ENCODE results near the gene TMEM74B.
A peak's percentile ranks its signal among the peaks of the same experiment; 100 is the strongest.
"Not testable (repeated sequence)": the region's sequence is repeated elsewhere in the genome, so short reads cannot be mapped to it uniquely, and the experiment has no call there.

Gene TMEM74B

DNA sequence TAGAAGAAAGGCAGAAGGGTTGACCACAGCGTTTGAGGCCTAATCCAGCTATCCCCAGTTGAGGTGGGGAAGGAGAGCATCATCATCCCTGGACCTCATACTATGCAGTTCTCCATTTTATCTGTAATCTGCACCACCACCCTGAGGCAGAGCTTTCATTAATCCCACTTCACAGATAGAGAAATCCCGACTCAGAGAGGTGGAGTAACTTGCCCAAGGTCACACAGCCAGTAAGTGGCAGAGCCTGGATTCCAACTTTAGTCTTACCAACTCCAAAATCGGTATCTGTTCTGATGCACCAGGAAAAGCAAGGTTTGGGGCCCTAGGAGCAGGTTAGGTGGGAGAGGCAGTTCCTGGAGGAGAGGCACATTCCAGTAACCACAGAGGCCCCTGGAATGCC, 6.7 kb downstream of the TMEM74B start:
- no peak for DNase-seq

DNA sequence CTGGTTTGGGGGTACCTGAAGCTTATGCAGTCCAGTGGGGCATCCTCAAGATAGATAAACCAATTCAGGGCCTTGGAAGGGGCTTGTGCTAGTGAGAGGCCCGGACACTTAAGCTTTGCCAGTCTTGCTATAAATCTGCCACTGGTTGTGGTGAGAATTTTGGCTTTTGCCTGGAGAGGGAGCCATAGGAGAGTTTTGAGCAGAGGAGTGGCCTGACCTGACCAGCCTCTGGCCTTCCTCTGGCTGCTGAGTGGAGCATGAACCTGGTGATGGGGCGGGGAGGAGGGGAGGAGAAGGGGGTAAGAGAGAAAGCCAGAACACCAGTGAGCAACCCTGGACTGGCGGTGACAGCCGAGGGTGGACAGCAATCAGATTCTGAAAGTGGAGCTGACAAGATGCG, 7.1 kb downstream of the TMEM74B start:
- no peak for DNase-seq

DNA sequence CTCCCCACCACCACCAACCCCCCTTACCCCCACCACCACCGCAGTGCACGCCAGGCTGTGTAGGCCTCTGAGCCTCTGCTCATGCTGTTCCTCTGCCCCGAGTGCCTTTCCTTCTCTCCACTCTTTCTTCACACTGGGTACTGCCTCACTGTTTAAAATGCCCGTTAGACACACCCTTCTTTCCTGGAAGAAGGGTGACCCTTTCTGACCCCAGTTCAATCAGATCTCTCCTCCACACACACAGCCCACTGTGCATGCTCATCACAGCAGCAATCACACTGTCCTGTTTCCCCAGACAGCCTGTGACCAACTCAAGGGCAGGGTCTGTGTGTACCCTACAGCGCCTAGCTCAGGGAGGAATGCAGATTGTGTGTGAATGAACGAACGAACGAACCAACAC, 10.0 kb downstream of the TMEM74B start:
- no peak for DNase-seq

DNA sequence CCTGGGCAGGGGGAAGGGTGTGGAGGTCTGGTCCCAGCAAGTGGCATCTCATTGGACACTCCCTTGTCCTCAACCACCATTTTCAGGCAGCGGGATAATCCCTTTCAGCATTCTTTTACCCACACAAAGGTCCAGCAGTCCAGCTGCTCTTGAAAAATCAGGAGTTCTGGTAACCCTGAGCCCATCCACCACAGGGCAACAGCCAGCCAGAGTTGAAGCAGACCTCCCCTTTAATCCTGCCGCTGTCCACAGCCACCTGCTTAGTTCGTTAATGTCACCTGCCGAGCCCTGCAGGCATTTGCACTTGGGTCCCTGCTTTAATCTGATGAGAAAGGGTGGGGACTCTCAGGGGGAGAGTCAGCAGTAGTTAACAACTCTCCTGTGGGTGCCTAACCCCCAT, 11.1 kb downstream of the TMEM74B start:
- peak; percentile 23 for DNase-seq

DNA sequence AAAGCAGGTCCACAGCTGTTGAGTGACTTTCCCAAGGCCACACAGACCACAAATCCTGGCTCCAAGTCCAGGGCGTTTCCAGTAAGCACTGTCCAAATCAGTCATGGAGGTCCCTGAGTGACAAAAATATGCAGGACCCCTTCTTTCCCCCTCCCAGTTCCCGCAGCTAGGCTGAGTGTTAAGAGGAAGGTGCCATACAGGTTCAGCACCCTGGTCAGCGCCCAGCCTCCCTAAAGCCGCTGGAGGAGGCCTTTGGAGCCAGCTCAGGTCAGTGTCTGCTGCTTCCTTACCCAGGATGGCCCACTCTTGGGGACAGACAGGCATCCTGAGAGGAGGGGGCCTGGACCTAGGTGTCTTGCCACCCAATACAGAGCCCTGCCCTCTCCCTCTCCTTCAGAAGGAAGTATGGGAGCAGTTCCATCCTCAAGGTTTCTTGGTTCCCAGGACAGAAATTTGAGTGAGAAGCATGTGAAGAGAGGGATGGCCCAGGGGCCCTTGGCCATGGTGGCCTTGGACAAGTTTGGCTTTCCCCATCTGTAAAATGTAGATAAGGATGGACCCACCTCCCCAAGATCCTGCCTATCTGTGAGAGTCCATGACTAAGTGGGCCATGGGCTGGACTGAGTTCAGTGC, 13.2 kb downstream of the TMEM74B start:
- peak; percentile 62 for DNase-seq

DNA sequence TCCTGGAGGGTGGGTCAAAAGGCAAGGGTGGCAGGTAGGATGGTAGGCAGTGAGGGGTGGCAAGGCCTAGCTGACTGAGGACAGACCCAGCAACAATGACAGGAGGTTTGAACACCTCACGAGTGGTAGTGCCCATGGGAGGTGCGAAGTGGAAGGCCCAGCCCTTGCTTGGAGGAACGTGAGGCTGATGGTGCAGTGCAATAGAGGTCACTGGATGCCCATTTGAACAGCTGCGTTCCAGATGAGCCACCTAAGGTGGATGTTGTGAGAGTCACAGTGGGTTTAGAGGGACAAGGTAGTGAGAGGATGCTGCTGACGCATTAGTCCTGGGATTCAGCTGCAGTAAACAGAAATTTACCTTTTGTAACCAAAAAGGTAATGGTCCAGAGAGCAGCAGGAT, 15.6 kb downstream of the TMEM74B start:
- peak; percentile 45 for DNase-seq

DNA sequence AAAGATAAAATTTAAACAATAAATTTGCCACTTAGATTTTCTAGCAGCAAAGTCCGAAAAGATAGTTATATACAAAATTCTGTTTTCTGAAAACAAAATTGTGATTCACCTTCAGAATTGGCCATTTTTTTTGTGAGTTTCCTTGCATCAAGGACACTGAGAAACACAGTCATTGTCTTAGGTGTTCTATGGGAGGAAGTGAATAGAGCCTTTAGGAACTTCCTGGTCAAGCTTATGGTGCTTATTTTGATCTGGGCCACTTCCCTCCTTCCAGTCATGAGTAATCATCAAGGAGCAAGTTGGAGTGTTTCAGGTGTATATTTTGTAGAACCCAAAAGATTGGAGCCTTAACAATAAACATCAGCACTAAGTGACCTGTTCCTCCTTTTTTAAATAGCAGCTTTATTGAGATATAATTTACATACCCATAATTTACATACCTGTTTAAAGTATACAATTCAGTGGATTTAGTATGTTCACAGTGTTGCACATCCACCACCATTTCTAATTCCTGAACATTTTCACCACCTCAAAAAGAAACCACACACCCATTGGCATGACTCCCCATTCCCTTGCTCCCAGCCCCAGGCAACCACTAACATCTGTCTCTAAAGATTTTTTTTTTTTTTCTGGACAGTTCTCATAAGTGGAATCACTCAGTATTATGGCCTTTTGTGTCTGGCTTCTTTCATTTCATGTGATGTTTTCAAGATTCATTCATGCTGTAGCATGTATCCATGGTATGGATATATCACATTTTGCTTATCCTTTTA, 17.6 kb downstream of the TMEM74B start:
- DNase-seq, result no peak

DNA sequence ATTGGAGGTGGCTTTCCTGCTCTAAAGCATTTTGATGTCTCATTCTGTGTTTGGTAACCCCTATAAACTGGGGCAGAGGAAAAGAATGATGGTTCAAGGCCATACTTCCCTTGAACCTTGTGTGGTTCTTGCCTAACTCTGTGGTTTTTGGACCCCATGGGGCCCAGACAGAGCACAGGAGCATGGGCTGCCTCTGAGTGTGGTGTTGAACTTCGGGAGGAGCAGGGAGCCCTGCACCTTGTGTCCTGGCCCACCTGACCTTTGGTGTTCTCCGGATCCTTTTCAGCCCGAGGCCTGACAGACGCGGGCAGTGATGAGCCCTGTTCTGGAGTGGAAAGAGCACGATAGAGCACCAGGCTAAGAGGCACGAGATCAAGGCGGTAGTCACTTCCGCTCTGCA, 18.8 kb downstream of the TMEM74B start:
- peak; percentile 30 for DNase-seq

DNA sequence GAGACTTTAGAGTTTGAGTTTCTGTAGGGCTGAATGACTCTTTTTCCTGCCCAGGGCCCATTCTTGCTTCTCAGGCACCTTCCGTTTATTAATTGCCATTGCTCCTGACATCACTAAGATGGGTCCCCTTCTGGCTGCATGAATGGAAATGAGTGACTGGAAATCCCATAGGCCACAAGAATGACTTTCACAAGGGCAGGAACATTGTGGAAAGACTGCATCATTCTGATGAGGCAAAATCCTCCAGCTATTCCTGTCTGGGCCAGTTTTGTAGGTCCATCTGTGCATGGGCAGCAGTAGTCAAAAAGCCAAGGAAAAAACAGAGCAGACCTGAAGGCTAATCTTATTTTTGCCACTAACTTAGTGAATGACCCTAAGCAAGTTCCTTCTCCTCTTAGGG, 19.3 kb downstream of the TMEM74B start:
- peak; percentile 30 for DNase-seq

DNA sequence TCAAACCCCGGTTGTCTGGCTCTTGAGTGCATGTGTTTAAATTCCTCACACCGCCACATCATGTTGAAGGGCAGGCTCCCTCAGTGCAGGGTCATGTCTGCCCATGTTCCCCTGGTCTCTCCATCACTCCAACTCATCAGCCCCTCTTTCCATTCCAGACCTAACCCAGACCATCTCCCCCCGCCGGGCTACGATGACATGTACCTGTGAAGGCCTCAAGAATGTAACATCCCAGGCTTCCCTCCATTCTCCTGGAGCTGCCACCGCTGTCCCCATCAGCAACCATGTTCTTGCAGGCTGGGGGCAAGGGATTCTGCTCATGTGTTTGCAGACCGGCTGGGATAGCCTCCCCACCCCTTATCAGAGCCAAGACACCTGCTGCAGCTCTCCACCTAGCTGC, 19.9 kb downstream of the TMEM74B start:
- DNase-seq, result peak; percentile 29

DNA sequence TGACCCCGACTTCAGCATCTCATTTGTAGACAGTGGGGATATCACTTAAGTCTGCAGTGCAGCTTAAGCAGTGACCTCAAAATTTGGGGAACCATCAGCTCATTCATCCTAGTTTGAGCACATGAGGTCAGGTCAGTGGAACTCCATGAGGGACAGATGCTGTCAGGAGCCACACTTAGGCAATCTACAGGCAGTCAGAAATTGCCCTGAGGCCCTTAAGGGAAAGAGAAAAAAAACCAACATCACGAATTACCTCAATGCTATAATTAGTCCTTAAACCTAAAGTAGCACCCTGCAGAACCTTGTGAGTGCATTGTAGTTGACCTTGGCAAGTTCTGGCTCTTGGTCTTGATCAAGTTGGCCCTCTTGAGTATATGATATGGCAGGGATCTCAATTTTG, 21.1 kb downstream of the TMEM74B start:
- DNase-seq, result no peak

DNA sequence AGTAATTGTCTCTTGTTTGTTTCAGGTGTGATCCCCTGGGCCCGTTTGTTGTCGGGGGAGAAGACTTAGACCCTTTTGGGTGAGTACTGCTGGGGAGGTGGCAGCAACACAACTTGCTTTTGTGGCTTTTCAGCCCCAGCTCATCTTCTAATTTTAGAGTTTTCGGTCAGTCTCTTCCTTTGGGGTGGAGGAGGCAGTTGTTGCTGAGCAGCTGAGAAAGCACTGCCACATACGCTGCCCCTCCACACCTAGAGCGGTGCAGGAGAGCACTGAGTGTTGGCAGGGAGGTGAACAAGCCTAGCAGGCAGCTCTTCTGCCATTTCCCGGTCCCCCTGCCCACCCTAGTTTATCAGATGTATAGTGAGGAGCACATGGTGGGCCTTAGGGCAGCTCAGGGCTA, 21.7 kb downstream of the TMEM74B start:
- DNase-seq, result no peak

DNA sequence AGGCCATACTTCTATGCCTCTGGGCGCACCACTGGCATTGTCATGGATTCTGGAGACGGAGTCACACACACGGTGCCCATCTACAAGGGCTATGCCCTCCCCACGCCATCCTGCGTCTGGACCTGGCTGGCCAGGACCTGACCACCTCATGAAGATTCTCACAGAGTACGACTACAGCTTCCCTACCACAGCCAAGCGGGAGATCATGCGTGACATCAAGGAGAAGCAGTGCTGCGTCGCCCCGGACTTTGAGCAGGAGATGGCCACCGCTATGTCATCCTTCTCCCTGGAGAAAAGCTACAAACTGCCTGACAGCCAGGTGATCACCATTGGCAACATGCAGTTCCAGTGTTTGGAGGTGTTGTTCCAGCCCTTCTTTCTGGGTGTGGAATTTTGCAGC, 23.8 kb downstream of the TMEM74B start:
- no peak for DNase-seq

DNA sequence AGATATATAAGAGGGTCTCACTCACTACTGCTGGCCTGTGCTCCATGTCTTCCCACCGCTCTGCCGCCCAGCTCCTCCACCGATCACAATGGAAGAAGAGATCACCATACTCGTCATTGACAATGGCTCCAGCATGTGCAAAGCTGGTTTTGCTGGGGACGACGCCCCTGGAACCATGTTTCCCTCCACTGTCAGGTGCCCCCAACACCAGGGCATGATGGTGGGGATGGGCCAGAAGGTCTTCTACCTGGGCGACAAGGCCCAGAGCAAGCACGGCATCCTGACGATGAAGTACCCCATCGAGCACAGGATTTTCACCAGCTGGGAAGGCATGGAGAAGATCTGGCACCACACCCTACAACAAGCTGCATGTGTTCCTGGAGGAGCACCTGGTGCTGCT, 24.3 kb downstream of the TMEM74B start:
- DNase-seq, result no peak

DNA sequence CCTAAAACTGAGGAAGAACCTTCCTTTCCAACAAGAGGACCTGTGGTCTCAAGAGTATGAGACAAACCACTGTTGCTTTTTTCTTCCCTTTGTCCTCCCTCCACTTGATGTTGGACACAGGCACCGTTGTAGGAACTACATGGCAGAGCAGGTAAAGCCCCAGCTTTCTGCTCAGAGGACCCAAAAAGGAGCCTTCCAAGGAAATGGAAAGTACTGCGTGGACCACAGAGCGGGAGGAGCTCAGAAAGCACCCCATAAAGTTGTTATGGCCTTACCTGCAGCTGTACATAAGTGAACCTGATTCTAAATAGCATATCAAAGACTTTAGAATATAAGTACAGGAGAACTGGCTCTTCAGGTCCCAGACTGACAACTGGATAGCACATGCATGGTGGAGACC, 29.4 kb downstream of the TMEM74B start:
- no peak for DNase-seq

DNA sequence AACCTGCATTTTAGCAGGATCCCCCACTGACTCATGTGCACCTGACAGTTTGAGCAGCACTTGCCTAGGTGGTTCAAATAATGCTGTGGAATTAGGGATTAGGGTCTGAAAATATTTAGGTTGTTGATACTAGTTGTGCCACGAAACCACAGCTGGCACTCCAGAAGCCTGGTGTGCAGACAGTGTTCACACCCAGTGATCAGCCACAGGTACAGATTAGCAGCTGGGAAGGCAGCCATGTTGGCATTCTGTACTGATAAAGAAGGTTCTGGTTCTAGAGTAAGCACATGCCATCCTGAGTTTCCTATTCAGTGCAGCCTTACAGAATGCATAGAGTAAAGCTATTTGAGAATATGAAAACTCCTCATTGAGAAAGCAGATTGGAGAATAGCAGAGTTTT, 30.1 kb downstream of the TMEM74B start:
- no peak for DNase-seq

DNA sequence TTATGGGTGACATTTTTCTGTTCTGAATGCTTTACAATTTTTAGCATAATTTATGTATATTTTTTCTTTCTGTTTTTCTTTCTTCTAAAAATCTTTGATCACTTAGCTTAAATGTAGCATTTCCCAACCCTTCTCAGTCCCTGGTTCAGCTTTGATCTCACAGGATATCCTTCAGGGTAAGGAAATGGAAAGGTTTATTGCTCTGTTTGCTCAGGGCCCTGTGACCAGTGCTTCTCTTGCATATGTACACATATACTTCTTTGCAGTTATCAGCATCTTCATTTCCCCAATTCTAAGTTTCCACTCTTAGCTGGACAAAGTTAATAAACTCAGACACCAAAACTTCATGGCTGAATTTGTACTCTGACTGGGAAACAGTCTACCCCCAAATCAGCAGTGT, 30.6 kb downstream of the TMEM74B start:
- no peak for DNase-seq

DNA sequence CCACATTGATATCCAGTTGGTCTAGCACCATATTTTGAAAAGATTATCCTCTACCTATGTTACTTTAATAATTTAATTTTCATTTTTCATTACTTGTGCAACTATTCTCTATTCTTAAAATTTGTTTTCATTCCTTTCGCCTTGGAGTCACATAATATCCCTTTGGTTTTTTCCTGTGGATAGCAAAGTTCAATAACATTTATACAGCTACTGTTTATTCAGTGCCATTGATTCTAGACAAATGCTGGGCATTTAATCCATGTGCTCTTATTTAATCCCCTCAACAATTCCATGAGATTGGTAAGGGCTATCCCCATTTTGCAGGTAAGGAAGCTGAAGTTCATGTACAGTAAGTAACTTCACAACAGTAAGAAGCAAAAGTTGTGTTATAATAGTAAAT, 33.8 kb downstream of the TMEM74B start:
- DNase-seq, result no peak

DNA sequence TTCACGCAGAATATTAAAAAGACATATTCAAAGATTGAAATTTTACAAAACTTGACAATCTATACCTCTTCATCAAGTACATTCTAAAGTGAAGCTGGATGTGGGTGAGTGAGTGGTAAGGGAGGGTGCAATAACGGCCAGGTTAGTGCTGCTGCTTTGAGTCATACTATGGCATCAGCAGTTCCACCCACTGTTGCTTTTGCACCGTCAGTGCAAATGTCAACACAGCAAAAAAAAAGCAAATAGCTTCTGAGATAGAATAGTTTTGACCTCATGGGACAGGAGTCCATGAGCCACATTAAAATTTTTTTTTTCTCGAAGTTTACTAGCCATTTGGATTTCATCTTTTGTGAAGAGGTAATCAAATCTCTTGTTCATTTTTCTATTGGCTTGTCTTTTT, 34.6 kb downstream of the TMEM74B start:
- no peak for DNase-seq

DNA sequence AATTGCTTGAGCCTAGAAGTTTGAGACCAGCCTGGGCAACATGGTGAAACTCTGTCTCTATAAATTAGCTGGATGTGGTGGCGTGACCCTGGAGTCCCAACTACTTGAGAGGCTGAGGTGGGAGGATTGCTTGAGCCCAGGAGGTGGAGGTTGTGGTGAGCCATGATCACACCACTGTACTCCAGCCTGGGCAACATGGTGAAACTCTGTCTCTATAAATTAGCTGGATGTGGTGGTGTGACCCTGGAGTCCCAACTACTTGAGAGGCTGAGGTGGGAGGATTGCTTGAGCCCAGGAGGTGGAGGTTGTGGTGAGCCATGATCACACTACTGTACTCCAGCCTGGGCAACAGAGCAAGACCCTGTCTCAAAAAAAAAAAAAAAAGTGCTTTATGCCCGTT, 35.0 kb downstream of the TMEM74B start:
- DNase-seq, result not testable (repeated sequence)

DNA sequence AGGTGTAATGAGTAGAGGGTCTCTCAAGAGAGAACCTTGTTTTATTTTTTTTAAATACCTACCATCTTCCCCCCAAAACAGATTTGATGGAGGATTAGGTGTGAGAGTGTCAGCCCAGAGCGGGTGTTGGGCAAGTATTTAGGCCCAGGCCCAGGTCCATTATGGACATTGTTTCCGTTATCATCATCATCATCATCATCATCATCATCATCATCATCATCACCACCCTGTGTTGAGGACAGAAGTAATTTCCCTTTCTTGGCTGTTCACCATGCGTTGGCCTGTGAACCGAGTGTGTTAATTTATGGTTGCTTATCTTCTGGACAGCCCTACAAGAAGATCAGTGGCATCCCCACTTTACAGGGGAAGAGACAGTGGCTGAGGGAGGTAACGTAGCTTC, 37.8 kb downstream of the TMEM74B start:
- no peak for DNase-seq

DNA sequence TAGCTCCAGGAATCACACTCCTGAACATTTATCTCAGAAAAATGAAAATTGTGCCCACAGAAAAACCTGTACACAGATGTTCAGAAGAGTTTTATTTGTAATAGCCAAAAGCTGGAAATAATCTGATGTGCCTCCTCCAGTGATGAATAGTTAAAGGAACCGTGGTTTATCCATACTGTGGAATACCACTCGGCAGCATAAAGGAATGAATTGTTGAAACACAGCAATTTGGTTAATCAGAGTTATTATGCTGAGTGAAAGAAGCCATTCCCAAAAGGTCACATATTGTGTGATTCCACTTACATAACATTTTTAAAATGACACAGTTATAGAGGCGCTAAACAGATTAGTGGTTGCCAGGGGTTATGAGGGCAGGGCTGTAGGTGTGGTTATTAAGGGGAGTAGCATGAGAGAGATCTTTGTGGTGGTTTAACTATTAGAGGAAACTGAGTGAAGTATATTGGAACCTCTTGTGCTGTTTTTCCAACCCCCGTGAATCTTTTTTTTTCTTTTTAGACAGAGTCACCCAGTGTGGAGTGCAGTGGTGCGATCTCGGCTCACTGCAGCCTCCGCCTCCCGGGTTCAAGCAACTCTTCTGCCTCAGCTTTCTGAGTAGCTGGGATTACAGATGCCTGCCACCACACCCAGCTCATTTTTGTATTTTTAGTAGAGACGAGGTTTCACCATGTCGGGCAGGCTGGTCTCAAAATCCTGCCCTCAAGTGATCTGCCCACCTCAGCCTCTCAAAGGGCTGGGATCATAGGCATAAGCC, 40.2 kb downstream of the TMEM74B start:
- DNase-seq, result no peak

DNA sequence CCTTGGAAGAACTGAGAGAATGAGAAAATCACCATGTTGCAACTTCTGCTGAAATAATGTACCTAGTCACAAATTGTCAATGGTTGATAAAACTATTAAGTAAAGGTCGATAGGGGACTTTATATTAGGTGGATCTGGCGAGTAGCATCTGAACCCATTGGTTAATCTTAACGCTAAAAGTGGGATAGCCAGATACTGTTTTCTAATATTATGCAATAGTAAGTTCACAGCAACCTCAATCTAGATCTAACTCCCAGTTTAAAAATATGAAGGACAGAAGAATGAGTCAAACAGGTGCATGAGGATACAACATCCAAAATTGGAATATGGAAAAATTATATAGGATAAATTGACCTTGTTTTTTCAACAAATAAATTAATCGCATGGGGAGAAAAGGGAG, 47.5 kb downstream of the TMEM74B start:
- DNase-seq, result no peak

DNA sequence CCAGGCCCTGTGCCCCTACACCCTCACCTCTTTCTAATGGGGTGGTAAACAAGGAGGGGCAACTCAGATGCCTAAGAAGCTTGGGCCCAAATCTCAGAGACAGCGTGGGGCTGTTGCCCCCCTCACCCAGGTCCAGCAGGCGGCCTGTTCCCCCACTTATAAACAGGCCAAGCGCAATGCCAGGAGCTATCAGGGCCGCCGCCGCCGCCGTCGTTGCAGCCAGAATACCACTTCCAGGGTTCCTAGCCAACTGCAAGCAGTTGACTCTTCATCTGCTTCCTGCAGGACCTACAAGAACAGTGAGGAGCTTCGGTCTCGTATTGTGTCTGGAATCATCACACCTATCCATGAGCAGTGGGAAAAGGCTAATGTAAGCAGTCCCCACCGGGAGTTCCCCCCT, 49.9 kb downstream of the TMEM74B start:
- no peak for DNase-seq

All from activated CD8-positive, alpha-beta memory T cell treated with anti-CD3 and anti-CD28 coated beads, Interleukin-2, amount 50 U/mL, for 48 hours (primary cell).